GM18870 (cell line): Measurements from ENCODE around the gene PIEZO2.

Experiments
- ATAC-seq: cut with Tn5 transposase; IDR thresholded peaks from one replicate; pipeline ENCODE4 v1.9.1; 2021; ENCODE audit warnings: moderate library complexity; ENCODE audit not compliant: unreplicated experiment

PIEZO2 gene

DNA sequence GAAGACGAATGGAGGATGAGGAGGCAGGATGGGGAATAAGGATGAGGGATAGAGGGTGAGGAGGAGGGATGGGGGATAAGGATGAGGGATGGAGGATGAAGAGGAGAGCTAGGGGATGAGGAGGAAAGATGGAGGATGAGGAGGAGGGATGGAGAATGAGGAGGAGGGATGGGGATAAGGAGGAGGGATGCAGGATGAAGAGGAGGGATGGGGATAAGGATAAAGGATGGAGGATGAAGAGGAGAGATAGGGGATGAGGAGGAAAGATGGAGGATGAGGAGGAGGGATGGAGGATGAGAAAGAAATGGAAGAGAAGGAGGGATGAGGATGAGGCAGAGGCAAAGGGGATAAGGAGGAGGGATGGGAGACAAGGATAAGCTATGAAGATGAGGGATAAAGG is 393.5 kb downstream of the PIEZO2 start:
- ATAC-seq: no peak

GRCh38 chr18:10754128-10754527 is 395.2 kb downstream of the PIEZO2 start:
- no peak for ATAC-seq

GRCh38 chr18:10752382-10752781 is 397.0 kb downstream of the PIEZO2 start:
- ATAC-seq: no peak

DNA sequence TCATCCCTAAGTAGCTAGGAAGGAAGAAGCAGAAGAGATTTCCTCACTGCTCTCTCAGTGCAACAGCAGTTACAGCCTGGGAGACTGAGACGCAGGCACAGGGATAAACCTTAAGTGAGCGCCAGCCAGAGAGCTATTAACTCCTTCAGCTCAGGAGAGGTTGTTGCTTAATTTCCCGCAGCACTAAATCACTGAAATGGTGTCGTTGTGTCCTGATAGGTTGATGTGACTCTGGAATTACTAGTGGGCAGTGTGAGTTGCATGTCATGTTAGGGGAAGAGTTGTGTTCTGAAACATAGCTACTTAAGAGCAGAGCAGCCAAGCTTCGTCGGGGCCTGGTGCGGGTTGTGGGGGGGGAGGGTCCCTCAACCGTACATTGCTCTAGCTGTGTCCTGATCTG is 397.7 kb downstream of the PIEZO2 start:
- no peak for ATAC-seq

DNA sequence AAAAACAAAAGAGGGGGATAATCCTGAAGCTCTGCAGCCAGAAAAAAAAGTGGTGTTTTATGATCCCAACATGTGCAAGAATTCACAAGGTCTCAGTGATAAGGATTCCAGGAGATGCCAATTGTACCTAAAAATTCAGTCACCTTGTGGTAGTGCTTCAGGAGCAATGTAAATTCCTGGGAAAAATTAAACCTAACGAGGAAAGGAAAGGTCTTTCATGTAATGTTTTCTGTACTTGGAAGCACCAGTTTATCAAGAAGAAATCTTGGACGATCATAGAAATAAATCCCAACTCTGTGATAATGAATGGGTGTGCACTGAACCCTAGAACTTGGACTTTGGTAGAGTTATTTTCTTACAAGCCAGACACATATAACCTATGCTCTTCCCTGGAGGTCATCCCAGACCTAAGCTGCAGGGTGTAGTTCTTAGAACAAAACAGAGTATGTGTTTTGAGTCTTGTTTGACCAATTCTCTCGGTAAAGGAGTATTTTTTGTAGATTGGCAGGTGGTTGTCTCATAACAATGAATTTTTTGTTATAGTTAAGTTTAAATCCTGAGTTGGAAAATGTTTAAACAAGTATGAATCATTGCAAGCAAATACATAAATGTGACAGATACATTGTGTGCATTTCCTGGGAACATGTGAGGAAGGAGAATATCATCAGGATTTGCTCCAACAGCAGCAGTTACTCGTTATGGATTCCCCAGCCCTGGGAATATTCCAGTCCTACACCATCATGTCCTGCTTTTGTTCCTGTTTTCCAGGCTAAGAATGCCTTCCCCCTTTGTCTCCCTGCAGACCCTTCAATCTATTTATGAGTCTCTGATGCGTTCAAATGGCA is 399.0 kb downstream of the PIEZO2 start:
- ATAC-seq: no peak

GRCh38 chr18:10748641-10749040 is 400.7 kb downstream of the PIEZO2 start:
- no peak for ATAC-seq

DNA sequence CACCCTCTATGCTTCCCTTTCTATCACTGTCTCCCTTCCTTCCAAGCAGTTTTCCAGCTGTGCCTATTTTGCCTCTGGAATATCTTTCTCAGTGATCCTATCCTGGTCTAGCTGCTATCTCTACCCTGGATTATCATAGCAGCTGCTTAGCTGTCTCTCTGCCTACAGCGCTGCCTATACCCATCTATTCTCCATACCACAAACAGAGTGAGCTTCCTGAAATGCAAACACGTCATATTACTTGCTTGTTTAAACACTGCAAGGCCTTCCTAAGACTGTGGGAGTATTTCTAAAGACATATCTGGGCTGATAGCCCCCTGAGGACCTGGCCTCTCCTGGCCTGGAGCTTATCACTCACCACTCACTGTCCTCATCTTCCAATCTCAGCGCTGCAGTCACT is 403.4 kb downstream of the PIEZO2 start:
- no peak for ATAC-seq

GRCh38 chr18:10745219-10745618 is 404.1 kb downstream of the PIEZO2 start:
- no peak for ATAC-seq

DNA sequence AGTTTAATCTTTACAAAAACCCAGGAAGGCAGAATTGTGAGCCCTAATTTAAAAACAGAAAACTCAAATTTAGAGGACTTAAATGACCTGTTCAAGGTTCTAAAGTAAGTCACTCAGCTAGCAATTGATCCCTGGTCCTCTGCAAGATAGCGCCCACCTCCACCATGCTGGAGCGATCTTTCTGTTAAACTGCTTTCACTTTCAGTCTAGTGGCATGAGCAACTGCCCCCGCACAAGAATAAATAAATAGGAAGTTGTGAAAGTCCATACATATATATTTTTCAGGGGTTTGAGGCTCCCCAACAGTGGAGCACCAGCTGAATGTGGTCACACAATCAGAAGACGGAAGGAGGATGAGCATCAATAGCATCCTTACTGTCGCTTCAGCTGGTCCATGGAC is 405.6 kb downstream of the PIEZO2 start:
- no peak for ATAC-seq

DNA sequence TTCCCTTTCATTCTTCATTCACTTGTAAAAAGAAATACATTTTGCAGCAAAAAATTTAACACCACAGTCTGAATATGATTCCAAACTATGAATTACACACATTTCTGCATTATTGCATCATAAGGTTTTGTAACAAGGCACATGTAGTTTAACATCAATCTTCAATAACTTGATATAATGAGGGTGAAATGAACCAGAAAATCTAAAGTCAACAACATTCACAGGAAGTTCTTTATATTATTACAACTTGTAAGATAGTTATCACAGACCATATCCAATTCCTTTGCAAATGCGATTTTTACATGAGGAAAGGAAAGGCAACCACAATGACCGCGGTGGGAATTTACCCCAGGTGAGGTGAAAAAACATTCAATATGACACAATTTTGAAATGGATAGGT is 410.2 kb downstream of the PIEZO2 start:
- ATAC-seq: no peak

DNA sequence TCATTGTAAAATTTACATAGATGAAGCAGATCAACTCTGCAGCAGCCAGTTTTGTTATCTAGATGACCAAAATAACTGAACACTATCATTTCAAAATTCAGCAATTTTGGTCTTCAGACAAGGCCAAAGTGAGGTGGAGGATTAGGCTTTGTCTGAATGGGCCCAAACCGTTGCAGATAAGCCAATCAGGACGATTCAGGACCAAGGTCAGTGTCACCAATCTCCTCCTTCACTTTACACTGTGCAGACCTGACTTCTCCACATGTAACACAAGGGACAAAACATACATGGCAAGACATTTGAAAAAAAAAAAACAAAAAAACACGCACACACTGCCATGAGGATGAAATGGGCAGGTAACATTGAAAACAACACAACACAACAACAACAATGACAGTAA is 412.4 kb downstream of the PIEZO2 start:
- ATAC-seq: no peak

- ATAC-seq: no peak
These were observed 416.4 kb downstream of the PIEZO2 start for GRCh38 chr18:10732990-10733389.

GRCh38 chr18:10727477-10727876 is 421.9 kb downstream of the PIEZO2 start:
- ATAC-seq: no peak

DNA sequence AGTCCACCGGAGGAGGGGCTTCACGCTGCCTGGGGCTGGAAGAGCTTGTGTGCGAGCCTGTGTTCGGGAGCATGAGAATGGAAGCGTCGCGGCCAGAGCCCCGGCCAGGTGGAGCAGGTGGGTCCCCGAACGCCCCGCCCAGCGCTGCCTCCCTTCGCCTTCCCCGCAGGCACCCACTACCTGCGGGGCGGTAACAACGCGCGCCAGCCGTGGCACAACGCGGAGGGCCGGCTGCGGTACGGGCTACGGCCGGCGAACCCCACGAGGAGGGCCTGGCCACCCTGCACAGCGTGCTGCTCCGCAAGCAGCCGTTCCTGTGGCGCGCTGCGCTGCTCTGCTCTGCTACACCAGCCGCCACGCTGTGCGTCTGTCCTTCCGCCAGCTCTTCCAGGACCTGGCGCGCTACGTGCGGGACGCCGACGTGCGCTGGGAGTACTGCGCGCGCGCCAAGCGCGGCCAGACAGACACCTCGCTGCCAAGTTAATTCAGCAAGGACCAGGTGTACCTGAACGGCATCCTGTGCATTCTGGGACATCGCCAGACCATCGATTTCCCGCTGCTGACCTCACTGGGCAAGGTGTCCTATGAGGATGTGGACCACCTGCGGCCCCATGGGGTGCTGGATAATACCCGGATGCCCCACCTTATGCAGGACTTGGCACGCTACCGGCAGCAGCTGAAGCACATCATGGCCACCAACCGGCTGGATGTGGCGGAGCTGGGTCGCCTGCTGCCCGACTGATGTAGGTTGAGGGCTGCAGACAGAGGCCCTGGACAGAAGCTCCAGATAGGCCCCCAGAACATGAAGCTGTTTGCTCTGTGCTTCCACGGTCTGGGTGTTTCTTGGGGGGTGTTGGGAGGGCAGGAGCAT is 422.9 kb downstream of the PIEZO2 start:
- ATAC-seq: no peak

- ATAC-seq: no peak
These were observed 424.7 kb downstream of the PIEZO2 start for GRCh38 chr18:10724666-10725065.

- no peak for ATAC-seq
These were observed 425.9 kb downstream of the PIEZO2 start for GRCh38 chr18:10723496-10723895.

GRCh38 chr18:10718809-10719208 is 430.6 kb downstream of the PIEZO2 start:
- ATAC-seq: no peak

DNA sequence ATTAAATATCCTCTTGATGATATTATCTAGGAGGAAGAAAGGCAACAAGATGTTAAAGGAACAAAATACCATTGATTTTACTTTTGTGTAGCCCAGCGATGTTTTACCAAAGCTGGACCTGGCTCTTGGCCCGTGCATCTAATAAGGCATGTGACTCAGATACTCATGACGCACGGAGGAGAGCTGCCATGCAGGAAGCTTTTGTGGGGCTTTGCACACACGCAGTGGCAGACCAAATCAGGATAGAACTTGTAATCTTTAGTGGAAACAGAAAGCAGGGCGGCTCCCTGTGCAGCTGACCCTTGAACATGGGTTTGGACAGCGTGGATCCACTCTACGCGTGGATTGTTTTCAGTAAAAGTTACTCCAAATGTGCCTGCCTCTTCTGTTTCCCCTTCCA is 433.6 kb downstream of the PIEZO2 start:
- no peak for ATAC-seq

DNA sequence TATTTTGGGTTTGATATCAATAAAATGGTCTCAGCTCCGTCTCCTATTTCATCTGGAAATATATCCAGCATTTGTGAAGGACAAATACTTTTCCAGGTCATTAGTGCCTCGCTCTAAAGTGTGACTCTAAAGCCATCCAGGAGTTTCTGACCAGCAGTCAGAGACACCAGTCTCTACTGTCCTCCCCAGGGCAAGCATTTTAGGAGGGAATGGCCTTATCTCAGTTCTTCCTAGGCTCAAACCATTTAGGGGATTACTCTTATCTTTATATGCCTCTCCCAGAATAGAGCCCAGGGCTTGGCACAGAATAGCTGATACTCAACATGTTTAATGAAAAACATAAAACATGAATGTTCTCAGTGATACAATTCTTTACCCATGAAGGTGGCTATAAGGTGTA is 436.0 kb downstream of the PIEZO2 start:
- no peak for ATAC-seq

DNA sequence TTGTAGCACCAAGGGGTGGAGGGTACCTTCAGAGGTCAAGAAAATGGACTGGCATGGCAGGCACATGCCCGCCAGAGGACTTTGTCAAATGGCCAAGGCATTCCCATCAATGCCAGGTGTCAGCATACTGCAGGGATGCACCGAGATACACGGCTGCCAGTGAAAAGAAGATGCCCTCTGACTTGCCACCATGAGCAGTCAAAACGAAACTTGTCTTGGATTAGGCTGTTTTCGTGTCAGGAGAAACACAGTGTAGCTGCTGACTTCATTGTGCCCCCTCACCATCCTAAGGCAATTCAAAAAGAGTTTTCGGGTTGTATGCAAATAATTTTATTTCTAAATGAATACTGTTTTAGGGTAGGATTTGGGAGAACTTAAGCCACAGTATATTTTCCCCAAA is 442.1 kb downstream of the PIEZO2 start:
- no peak for ATAC-seq

GRCh38 chr18:10705786-10706185 is 443.6 kb downstream of the PIEZO2 start:
- no peak for ATAC-seq

DNA sequence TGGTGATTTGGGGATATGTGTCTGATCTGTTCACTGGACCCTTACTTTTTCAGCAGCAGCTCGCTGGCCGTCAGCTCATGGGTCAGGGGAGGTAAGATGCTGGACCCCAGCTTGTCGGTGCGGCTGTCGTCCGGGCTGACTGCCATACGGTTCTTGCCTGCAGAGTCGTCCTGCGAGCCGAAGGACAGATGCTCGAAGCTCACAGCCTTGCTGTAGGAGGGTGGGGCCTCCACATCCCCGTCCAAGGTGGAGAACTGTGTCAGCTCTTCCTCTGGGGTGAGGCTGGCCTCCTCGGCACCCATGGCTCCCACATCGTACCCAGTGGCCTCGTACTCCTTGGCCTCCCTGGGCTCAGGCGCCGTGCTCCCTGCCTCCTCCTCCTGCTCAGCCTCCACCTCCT is 444.1 kb downstream of the PIEZO2 start:
- ATAC-seq: no peak
